Sigmoid colon (tissue), 7 donors: ENCODE results near the gene IRF2BP2. TPM values are rescaled to one million over a fixed set of nuclear protein-coding genes. Genes with fewer than 3 reads are reported as not detected.

Experiments
- DNase-seq: peaks from one replicate; pipeline ENCODE4 v3.0.0-alpha.2; 2019
- H3K27ac ChIP-seq, 4 donors: fragments of 200-600 bp; sonication (generic); one replicate each; pipeline ENCODE4 v1.5.1; 2016 to 2019; ENCODE audit warnings: mild to moderate bottlenecking in 1 of 4
- H3K27me3 ChIP-seq, 3 donors: fragments of 200-600 bp; sonication (generic); one replicate each; pipeline ENCODE4 v1.5.1; 2019; ENCODE audit warnings: mild to moderate bottlenecking in 1 of 3
- H3K36me3 ChIP-seq, 4 donors: fragments of 200-600 bp; sonication (generic); one replicate each; pipeline ENCODE4 v1.5.1; 2016 to 2019
- H3K4me1 ChIP-seq, 4 donors: fragments of 200-600 bp; sonication (generic); one replicate each; pipeline ENCODE4 v1.5.1; 2017 to 2019
- H3K4me3 ChIP-seq, 4 donors: fragments of 200-600 bp; sonication (generic); one replicate each; pipeline ENCODE4 v1.5.1; 2017 to 2019; ENCODE audit warnings: mild to moderate bottlenecking in 2 of 4, moderate library complexity in 1 of 4
- H3K9me3 ChIP-seq, 4 donors: fragments of 200-600 bp in 3 of 4; sonication (generic) in 3 of 4; one replicate each; pipeline versions ENCODE4 v1.5.1 to v1.6.1; 2013 to 2019
- CTCF ChIP-seq, 4 experiments: fragments of 450-650 bp in 3 of 4; fragments of 200-600 bp in 1 of 4; IDR thresholded peaks; one replicate each; pipeline ENCODE4 v1.5.1; 2016 to 2019; ENCODE audit warnings: antibody characterized with exemption in 4 of 4, mild to moderate bottlenecking in 3 of 4, moderate library complexity in 2 of 4
- EP300 ChIP-seq, 4 donors: sonication (generic); formaldehyde crosslinking; IDR thresholded peaks; one replicate each; pipeline ENCODE4 v1.6.1; 2017; ENCODE audit warnings: antibody characterized with exemption in 4 of 4
- POLR2A ChIP-seq, 2 donors: fragments of 450-650 bp; IDR thresholded peaks; one replicate each; pipeline ENCODE4 v1.6.1; 2016; ENCODE audit warnings: antibody characterized with exemption in 2 of 2, mild to moderate bottlenecking in 2 of 2, moderate library complexity in 2 of 2
- POLR2AphosphoS5 ChIP-seq, 4 donors: sonication (generic); formaldehyde crosslinking; IDR thresholded peaks; one replicate each; pipeline ENCODE4 v1.6.1; 2017; ENCODE audit warnings: antibody characterized with exemption in 4 of 4
- WGBS, 2 donors: extraction: QIAGEN DNeasy Blood & Tissue Kit; methylation state at CpG; one replicate each; pipeline ENCODE4 v1.1.7; 2013; 5-methylcytosine and 5-hydroxymethylcytosine counted together
- intact Hi-C: fragments of 100-400 bp; cut with DNase I; formaldehyde crosslinking; loops from one replicate; pipeline ENCODE4 v1.15.1; 2023
- polyA plus RNA-seq, 3 donors: library from polyadenylated mRNA; stranded (reverse); fragments of 200-250 nt; gene quantifications; one replicate each; pipeline ENCODE4 v1.2.3, GENCODE V29; 2013
- total RNA-seq, 4 donors: library from RNA; depleted of rRNA; stranded (reverse); fragments of >200 nt; gene quantifications; one replicate each; pipeline ENCODE4 v1.1.0, GENCODE V29; 2016
- donor health status: healthy with polysubstance abuse.
- donor health status: Bipolar disorder and iron deficiency.
- donor health status: healthy.

Gene IRF2BP2
- total and polyA plus RNA-seq, 7 donors: 39.1 to 86.9 (median 59.6) TPM

GRCh38 chr1:234584926-234585325 lies 25.1 kb downstream of the IRF2BP2 start:
- Histone ChIP-seq H3K27me3 (no peaks in the 10 kb centered on the region), H3K4me1 (peaks cover 0 to 67% (median 56%) of the 10 kb centered on the region in 4 donors), H3K27ac (peak overlapping the region; percentile 71 to 90 (median 89)), H3K9me3 (no peaks in the 10 kb centered on the region), H3K4me3 (no peak overlapping the region), H3K36me3 (no peaks in the 10 kb centered on the region)
- WGBS, 2 donors: 79 to 82% methylated on average over 4 of the region's 4 CpGs
- intact Hi-C loops: loop anchor here (1.0 to 5.0 kb wide), 3 partner anchors 14 to 83 kb away; no protein-coding TSS in a partner anchor
- no peak for TF ChIP-seq POLR2A (IDR thresholded peaks at IDR 0.05)
- TF ChIP-seq POLR2AphosphoS5 (IDR thresholded peaks at IDR 0.05): no peak
- TF ChIP-seq EP300 (IDR thresholded peaks at IDR 0.05): no peak
- no peak for TF ChIP-seq CTCF (IDR thresholded peaks at IDR 0.05)
- DNase-seq: peak; percentile 86

GRCh38 chr1:234584420-234584805 lies 25.6 kb downstream of the IRF2BP2 start:
- Histone ChIP-seq H3K27ac (peak overlapping the region; percentile 71 to 90 (median 89)), H3K27me3 (no peaks in the 10 kb centered on the region), H3K4me3 (no peak overlapping the region), H3K9me3 (no peaks in the 10 kb centered on the region), H3K4me1 (peaks cover 0 to 62% (median 54%) of the 10 kb centered on the region in 4 donors), H3K36me3 (no peaks in the 10 kb centered on the region)
- WGBS, 2 donors: 83 to 90% methylated on average over 6 of the region's 6 CpGs
- intact Hi-C loops: loop anchor here (2.0 kb wide), 1 partner anchor 40 kb away; no protein-coding TSS in a partner anchor
- DNase-seq: no peak
- TF ChIP-seq POLR2A (IDR thresholded peaks at IDR 0.05) (no peak), POLR2AphosphoS5 (IDR thresholded peaks at IDR 0.05) (peak in 1 of 4 donors; percentile 7), EP300 (IDR thresholded peaks at IDR 0.05) (no peak), CTCF (IDR thresholded peaks at IDR 0.05) (no peak)

GRCh38 chr1:234583755-234584419 lies 26.1 kb downstream of the IRF2BP2 start:
- Histone ChIP-seq H3K27ac (peak overlapping the region; percentile 71 to 90 (median 89)), H3K9me3 (no peaks in the 10 kb centered on the region), H3K36me3 (no peaks in the 10 kb centered on the region), H3K4me1 (peaks cover 0 to 58% (median 54%) of the 10 kb centered on the region in 4 donors), H3K27me3 (no peaks in the 10 kb centered on the region), H3K4me3 (no peak overlapping the region)
- DNase-seq: peak; percentile 84
- 86 to 89% methylated on average over 9 of the region's 9 CpGs for WGBS, 2 donors
- TF ChIP-seq POLR2AphosphoS5 (IDR thresholded peaks at IDR 0.05) (peak in 1 of 4 donors; percentile 24), CTCF (IDR thresholded peaks at IDR 0.05) (no peak), EP300 (IDR thresholded peaks at IDR 0.05) (peak in 1 of 4 donors; percentile 18)
- intact Hi-C loops: loop anchor here (2.0 kb wide), 1 partner anchor 39 kb away; no protein-coding TSS in a partner anchor

GRCh38 chr1:234582681-234583301 lies 27.2 kb downstream of the IRF2BP2 start:
- Histone ChIP-seq H3K27me3 (no peaks in the 10 kb centered on the region), H3K4me3 (no peak overlapping the region), H3K36me3 (no peaks in the 10 kb centered on the region), H3K27ac (peak overlapping the region; percentile 71 to 90 (median 89)), H3K4me1 (peaks cover 0 to 58% (median 54%) of the 10 kb centered on the region in 4 donors), H3K9me3 (no peaks in the 10 kb centered on the region)
- WGBS, 2 donors: 77 to 86% methylated on average over 9 of the region's 9 CpGs
- intact Hi-C loops: no loop called here
- DNase-seq: no peak
- TF ChIP-seq POLR2A (IDR thresholded peaks at IDR 0.05) (no peak), EP300 (IDR thresholded peaks at IDR 0.05) (no peak), CTCF (IDR thresholded peaks at IDR 0.05) (no peak), POLR2AphosphoS5 (IDR thresholded peaks at IDR 0.05) (no peak)
